Activated CD8-positive, alpha-beta T cell treated with anti-CD3 and anti-CD28 coated beads for 36 hours (primary cell): ENCODE results near the gene SLC9A3. TPM values are rescaled to one million over a fixed set of nuclear protein-coding genes. Genes with fewer than 3 reads are reported as not detected.

Source experiments
- ATAC-seq: fragments of 200-7000 bp; cut with Tn5 transposase; one replicate; pipeline ENCODE4 v1.10.0; 2021; ENCODE audit warnings: mild to moderate bottlenecking, moderate library complexity
- CTCF ChIA-PET: fragments of 350-600 bp; sonication (Branson Sonifier 250); formaldehyde crosslinking; loops from one replicate; lab custom pipeline; 2021; ENCODE audit warnings: antibody characterized with exemption; lab: Charles Lee
- POLR2A ChIA-PET: fragments of 350-600 bp; sonication (Branson Sonifier 250); formaldehyde crosslinking; loops from one replicate; lab custom pipeline; 2021; ENCODE audit warnings: antibody characterized with exemption; lab: Charles Lee
- DNase-seq: peaks from one replicate; pipeline ENCODE4 v3.0.0-alpha.2; 2020
- H3K27ac Mint-ChIP-seq: one replicate; pipeline ENCODE4 v1.8.0; 2021; ENCODE audit warnings: mild to moderate bottlenecking, mixed read lengths
- H3K27me3 Mint-ChIP-seq: one replicate; pipeline ENCODE4 v1.8.0; 2021; ENCODE audit warnings: mixed read lengths
- H3K36me3 Mint-ChIP-seq: one replicate; pipeline ENCODE4 v1.8.0; 2021; ENCODE audit warnings: low read depth, mixed read lengths
- H3K4me1 Mint-ChIP-seq: one replicate; pipeline ENCODE4 v1.8.0; 2021; ENCODE audit warnings: low read depth, mixed read lengths
- H3K4me3 Mint-ChIP-seq: one replicate; pipeline ENCODE4 v1.8.0; 2021; ENCODE audit warnings: mild to moderate bottlenecking, moderate library complexity, mixed read lengths
- H3K9me3 Mint-ChIP-seq: one replicate; pipeline ENCODE4 v1.8.0; 2021; ENCODE audit warnings: mixed read lengths
- intact Hi-C: fragments of 100-400 bp; cut with micrococcal nuclease; formaldehyde crosslinking; loops from one replicate; pipeline ENCODE4 v1.10.0; 2022
- total RNA-seq, 2 experiments: library from RNA; stranded (reverse); gene quantifications; one replicate each; pipeline ENCODE4 v1.2.3, GENCODE V29; 2021
- TF ChIP-seq, protein P1 (sequence below): fragments of 200-600 bp; IDR thresholded peaks from one replicate; pipeline ENCODE4 v1.8.0; 2022; ENCODE audit warnings: antibody characterized with exemption, mild to moderate bottlenecking

SLC9A3 gene
- total RNA-seq, 2 experiments from 2014 or later = 3.2 to 3.3 TPM

DNA sequence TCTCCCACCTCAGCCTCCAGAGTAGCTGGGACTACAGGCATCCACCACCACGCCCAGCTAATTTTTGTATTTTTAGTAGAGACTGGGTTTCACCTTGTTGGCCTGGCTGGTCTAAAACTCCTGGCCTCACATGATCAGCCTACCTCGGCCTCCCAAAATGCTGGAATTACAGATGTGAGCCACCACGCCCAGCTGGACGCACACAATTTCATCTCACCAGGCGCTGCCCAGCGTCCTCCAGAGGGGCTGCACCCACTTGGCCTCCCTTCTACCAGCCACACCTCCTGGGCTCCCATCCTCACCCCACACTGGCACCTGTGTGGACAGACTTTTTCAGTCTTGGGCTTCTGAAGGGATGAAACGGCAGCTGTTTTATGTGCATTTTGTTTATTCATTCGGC lies 85.1 kb downstream of the SLC9A3 start:
- peaks cover 19% of the 10 kb centered on the region for H3K4me1 Mint-ChIP-seq
- TF ChIP-seq, protein P1, sequence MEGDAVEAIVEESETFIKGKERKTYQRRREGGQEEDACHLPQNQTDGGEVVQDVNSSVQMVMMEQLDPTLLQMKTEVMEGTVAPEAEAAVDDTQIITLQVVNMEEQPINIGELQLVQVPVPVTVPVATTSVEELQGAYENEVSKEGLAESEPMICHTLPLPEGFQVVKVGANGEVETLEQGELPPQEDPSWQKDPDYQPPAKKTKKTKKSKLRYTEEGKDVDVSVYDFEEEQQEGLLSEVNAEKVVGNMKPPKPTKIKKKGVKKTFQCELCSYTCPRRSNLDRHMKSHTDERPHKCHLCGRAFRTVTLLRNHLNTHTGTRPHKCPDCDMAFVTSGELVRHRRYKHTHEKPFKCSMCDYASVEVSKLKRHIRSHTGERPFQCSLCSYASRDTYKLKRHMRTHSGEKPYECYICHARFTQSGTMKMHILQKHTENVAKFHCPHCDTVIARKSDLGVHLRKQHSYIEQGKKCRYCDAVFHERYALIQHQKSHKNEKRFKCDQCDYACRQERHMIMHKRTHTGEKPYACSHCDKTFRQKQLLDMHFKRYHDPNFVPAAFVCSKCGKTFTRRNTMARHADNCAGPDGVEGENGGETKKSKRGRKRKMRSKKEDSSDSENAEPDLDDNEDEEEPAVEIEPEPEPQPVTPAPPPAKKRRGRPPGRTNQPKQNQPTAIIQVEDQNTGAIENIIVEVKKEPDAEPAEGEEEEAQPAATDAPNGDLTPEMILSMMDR = no peak
- peaks cover 7% of the 10 kb centered on the region for H3K36me3 Mint-ChIP-seq
- no peaks in the 10 kb centered on the region for H3K27me3 Mint-ChIP-seq
- intact Hi-C loops = no loop called here
- no peaks in the 10 kb centered on the region for H3K9me3 Mint-ChIP-seq
- H3K27ac Mint-ChIP-seq = no peak overlapping the region
- no peak for DNase-seq
- no peak for ATAC-seq
- POLR2A ChIA-PET = interaction anchor here (0.7 to 1.1 kb wide), 3 partner anchors 19 to 66 kb away, joined by 3 read pairs; no protein-coding TSS in a partner anchor
- no peak overlapping the region for H3K4me3 Mint-ChIP-seq
- CTCF ChIA-PET = interaction anchor here (0.7 kb wide), 1 partner anchor 12 kb away, joined by 3 read pairs; no protein-coding TSS in a partner anchor

DNA sequence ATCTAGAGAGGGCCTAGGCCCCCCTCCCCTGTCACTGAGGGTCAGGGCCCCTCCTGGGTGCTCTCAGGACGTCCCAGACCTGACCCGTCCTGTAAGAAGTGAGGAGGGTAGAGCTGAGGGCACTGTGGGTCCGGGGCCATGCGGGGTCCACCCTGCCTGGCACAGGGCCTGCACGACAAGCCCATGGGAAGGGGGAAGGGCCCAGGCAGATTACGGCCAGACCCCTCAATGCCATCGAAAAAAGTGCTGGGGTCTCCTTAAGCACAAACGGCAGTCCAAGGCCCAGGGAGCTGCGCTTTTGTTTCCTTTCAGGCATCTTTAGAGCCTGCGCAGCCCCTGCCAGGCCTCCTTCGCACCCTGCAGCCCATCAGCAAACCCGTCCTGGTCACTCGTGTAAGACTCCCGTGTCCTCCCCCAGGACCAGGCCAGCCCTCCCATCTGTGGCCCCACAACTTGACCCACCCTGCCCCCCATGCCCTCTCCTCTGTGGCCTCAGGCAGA lies 85.7 kb downstream of the SLC9A3 start:
- ATAC-seq (no peak), DNase-seq (no peak)
- Mint-ChIP-seq H3K27ac (no peak overlapping the region), H3K4me3 (no peak overlapping the region), H3K27me3 (no peaks in the 10 kb centered on the region), H3K4me1 (peaks cover 16% of the 10 kb centered on the region), H3K9me3 (no peaks in the 10 kb centered on the region), H3K36me3 (peaks cover 7% of the 10 kb centered on the region)
- intact Hi-C loops = no loop called here
- ChIA-PET CTCF (interaction anchor here (2.2 kb wide), 1 partner anchor 121 kb away, joined by 8 read pairs; no protein-coding TSS in a partner anchor), POLR2A (interaction anchor here (0.7 kb wide), 1 partner anchor 66 kb away, joined by 3 read pairs; no protein-coding TSS in a partner anchor)
- TF ChIP-seq, protein P1 = no peak

GRCh38 chr5:437281-437771 lies 86.9 kb downstream of the SLC9A3 start:
- Mint-ChIP-seq H3K27me3 (no peaks in the 10 kb centered on the region), H3K27ac (no peak overlapping the region), H3K4me1 (peaks cover 14% of the 10 kb centered on the region), H3K36me3 (peaks cover 8% of the 10 kb centered on the region), H3K9me3 (no peaks in the 10 kb centered on the region), H3K4me3 (no peak overlapping the region)
- POLR2A ChIA-PET = no interaction called here
- CTCF ChIA-PET = interaction anchor here (1.5 to 2.2 kb wide), 2 partner anchors 9 to 120 kb away, joined by 8 to 9 read pairs; no protein-coding TSS in a partner anchor
- intact Hi-C loops = no loop called here
- DNase-seq (no peak), ATAC-seq (no peak)
- TF ChIP-seq, protein P1 = no peak

DNA sequence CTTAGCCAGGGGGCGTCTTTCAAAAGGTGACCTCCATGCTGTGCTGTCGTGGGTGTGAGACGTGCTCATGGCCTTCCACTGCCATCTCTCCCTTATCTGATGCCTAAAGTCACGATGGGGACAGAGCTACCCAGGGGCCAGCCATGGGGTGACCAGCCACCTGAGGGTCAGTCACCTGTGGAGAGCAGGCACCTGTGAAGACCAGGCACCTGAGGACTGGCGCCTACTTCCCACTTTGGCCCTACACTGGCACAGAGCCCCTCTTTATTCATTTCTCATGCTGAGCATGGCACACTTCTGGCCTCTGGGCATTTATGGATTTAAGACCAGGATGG lies 87.6 kb downstream of the SLC9A3 start:
- Mint-ChIP-seq H3K27ac (no peak overlapping the region), H3K36me3 (peaks cover 4% of the 10 kb centered on the region), H3K4me3 (no peak overlapping the region), H3K9me3 (no peaks in the 10 kb centered on the region), H3K27me3 (no peaks in the 10 kb centered on the region), H3K4me1 (peaks cover 8% of the 10 kb centered on the region)
- TF ChIP-seq, protein P1 = no peak
- intact Hi-C loops = no loop called here
- ChIA-PET POLR2A (no interaction called here), CTCF (interaction anchor here (1.5 to 2.2 kb wide), 2 partner anchors 10 to 119 kb away, joined by 8 to 9 read pairs; no protein-coding TSS in a partner anchor)
- ATAC-seq (no peak), DNase-seq (no peak)

DNA sequence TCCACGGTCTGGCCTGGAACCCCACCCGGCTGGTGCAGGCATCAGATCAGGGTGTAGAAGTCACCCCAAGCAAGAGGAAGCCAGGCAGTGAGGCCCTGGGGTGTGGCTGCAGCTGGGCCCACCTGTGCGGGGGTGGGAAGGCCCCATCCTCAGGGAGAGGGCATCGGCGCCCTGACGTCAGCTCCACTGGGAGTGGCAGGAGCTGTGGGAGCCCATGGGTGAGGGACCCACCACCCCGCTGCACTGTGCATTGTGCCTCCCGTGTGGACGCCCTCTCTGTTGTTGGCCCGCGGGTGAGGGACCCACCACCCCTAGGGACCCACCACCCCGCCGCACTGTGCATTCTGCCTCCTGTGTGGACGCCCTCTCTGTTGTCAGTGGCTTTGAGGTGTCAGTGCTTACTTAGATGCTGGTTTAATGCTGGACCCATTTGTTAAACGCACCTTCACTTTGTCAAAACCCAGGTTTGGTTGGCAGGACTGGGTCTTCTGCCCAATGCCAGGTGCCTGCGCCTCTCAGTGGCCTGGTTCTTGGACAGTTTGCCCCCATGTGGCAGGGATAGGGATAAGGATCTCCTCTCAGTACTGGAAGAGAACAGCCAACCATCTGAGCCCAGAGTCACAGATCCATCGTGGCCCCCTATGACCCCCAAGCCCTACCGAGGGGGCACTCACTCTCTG lies 88.1 kb downstream of the SLC9A3 start:
- no peak overlapping the region for H3K4me3 Mint-ChIP-seq
- H3K27ac Mint-ChIP-seq = no peak overlapping the region
- CTCF ChIA-PET = interaction anchor here (1.5 to 2.2 kb wide), 2 partner anchors 10 to 119 kb away, joined by 8 to 9 read pairs; no protein-coding TSS in a partner anchor
- no peak for DNase-seq
- intact Hi-C loops = no loop called here
- peaks cover 9% of the 10 kb centered on the region for H3K4me1 Mint-ChIP-seq
- ATAC-seq = peak; percentile 53
- H3K9me3 Mint-ChIP-seq = no peaks in the 10 kb centered on the region
- POLR2A ChIA-PET = no interaction called here
- peaks cover 4% of the 10 kb centered on the region for H3K36me3 Mint-ChIP-seq
- TF ChIP-seq, protein P1 = no peak
- no peaks in the 10 kb centered on the region for H3K27me3 Mint-ChIP-seq
